Measurements from ENCODE around the gene POP7.

DNA sequence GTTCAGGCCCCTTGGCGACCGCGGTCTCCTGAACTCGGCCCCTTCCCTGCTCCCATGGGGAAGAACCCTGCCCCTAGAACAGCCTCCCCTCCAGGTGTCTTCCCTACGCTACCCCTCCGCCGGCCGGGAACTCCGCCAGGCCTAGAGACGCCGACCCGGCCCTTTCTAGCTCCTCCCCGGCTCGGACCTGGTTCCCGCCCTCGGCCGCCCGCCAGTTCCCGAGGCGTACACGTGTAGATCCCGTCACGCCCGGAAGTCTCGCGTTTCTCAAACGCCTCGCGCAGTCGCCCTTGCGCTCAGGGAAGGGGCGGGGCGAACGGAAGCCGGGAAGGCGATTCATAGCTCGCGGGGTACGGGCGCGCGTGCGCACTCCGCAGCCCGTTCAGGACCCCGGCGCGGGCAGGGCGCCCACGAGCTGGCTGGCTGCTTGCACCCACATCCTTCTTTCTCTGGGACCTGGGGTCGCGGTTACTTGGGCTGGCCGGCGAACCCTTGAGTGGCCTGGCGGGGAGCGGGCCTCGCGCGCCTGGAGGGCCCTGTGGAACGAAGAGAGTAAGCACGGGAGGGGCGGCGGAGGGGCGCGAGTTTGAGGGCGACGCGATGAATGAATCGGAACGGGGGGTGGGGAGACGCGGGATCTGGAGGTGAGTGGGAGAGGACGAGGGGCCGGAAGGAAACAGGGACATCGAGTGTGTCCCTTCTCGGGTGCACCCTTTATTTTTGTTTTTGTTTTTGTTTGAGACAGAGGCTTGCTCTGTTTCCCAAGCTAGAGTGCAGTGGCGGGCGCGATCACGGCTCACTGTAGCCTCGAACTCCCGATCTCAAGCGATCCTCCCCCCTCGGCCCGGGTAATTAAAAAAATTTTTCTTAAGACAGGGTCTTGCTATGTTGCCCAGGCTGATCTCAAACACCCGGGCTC lies at the start of gene POP7:
- TF ChIP-seq, protein P1, sequence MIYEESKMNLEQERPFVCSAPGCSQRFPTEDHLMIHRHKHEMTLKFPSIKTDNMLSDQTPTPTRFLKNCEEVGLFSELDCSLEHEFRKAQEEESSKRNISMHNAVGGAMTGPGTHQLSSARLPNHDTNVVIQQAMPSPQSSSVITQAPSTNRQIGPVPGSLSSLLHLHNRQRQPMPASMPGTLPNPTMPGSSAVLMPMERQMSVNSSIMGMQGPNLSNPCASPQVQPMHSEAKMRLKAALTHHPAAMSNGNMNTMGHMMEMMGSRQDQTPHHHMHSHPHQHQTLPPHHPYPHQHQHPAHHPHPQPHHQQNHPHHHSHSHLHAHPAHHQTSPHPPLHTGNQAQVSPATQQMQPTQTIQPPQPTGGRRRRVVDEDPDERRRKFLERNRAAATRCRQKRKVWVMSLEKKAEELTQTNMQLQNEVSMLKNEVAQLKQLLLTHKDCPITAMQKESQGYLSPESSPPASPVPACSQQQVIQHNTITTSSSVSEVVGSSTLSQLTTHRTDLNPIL (CRISPR knock-in tag; IDR thresholded peaks at IDR 0.05; ENCODE audit: low read depth), result no peak
- TF ChIP-seq ISL1 (CRISPR knock-in tag; IDR thresholded peaks at IDR 0.05) (no peak), RARB (CRISPR knock-in tag; IDR thresholded peaks at IDR 0.05) (no peak), ZNF565 (CRISPR knock-in tag; conservative IDR thresholded peaks at IDR 0.05; ENCODE audit: low read depth) (no peak), CSDC2 (CRISPR knock-in tag; IDR thresholded peaks at IDR 0.05) (no peak), ZC3H10 (CRISPR knock-in tag; IDR thresholded peaks at IDR 0.05) (no peak), SNAI2 (CRISPR knock-in tag; IDR thresholded peaks at IDR 0.05) (no peak), ZFP30 (CRISPR knock-in tag; IDR thresholded peaks at IDR 0.05) (no peak), OSR1 (CRISPR knock-in tag; IDR thresholded peaks at IDR 0.05) (no peak), ZNF70 (CRISPR knock-in tag; IDR thresholded peaks at IDR 0.05) (no peak), PPARA (CRISPR knock-in tag; IDR thresholded peaks at IDR 0.05; ENCODE audit: borderline replicate concordance) (no peak), ARNTL (CRISPR knock-in tag; IDR thresholded peaks at IDR 0.05; ENCODE audit: borderline replicate concordance, low read depth) (no peak), ZFP3 (CRISPR knock-in tag; IDR thresholded peaks at IDR 0.05) (no peak)
- TF ChIP-seq, protein P2, sequence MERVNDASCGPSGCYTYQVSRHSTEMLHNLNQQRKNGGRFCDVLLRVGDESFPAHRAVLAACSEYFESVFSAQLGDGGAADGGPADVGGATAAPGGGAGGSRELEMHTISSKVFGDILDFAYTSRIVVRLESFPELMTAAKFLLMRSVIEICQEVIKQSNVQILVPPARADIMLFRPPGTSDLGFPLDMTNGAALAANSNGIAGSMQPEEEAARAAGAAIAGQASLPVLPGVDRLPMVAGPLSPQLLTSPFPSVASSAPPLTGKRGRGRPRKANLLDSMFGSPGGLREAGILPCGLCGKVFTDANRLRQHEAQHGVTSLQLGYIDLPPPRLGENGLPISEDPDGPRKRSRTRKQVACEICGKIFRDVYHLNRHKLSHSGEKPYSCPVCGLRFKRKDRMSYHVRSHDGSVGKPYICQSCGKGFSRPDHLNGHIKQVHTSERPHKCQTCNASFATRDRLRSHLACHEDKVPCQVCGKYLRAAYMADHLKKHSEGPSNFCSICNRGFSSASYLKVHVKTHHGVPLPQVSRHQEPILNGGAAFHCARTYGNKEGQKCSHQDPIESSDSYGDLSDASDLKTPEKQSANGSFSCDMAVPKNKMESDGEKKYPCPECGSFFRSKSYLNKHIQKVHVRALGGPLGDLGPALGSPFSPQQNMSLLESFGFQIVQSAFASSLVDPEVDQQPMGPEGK (CRISPR knock-in tag; IDR thresholded peaks at IDR 0.05; ENCODE audit: borderline replicate concordance), result no peak
